EH (cell line): ENCODE results near the gene NUP210L.
"Not testable (repeated sequence)": the region's sequence is repeated elsewhere in the genome, so short reads cannot be mapped to it uniquely, and the experiment has no call there.

ENCODE experiments used
- DNase-seq: peaks from one replicate; pipeline ENCODE4 v3.0.0-alpha.2; 2015; ENCODE audit warnings: low read depth

Gene NUP210L

GRCh38 chr1:153991806-153992205 is 163.1 kb downstream of the NUP210L start:
- no peak for DNase-seq

GRCh38 chr1:153991151-153991630 is 163.7 kb downstream of the NUP210L start:
- DNase-seq, result no peak

- peak; percentile 98 for DNase-seq
These were observed 164.3 kb downstream of the NUP210L start, which contains the start of gene RPS27 for GRCh38 chr1:153990468-153991150. Gene RPS27 (plus strand): TSS chr1:153990762. CDS start chr1:153990797, 35 bp downstream.

- no peak for DNase-seq
These were observed 167.3 kb downstream of the NUP210L start for GRCh38 chr1:153987621-153988020.

- DNase-seq, result peak; percentile 91
These were observed 168.7 kb downstream of the NUP210L start, which contains the start of gene RAB13 for GRCh38 chr1:153985941-153986761. Gene RAB13 (minus strand): TSS chr1:153986339. CDS start chr1:153986236, 103 bp downstream.

- DNase-seq, result peak; percentile 81
These were observed 169.4 kb downstream of the NUP210L start for GRCh38 chr1:153985341-153985912.

GRCh38 chr1:153984123-153984894 is 170.6 kb downstream of the NUP210L start:
- no peak for DNase-seq

GRCh38 chr1:153981735-153982134 is 173.1 kb downstream of the NUP210L start:
- not testable (repeated sequence) for DNase-seq

- DNase-seq, result not testable (repeated sequence)
These were observed 175.8 kb downstream of the NUP210L start for GRCh38 chr1:153979091-153979490.

GRCh38 chr1:153978274-153978909 is 176.5 kb downstream of the NUP210L start:
- peak; percentile 15 for DNase-seq

GRCh38 chr1:153977250-153978240 is 177.3 kb downstream of the NUP210L start, which contains the start of gene JTB:
Gene JTB (minus strand): TSS chr1:153977674. CDS start chr1:153977252, 422 bp downstream.
- peak; percentile 86 for DNase-seq

GRCh38 chr1:153976819-153977249 is 178.0 kb downstream of the NUP210L start:
- DNase-seq, result no peak

GRCh38 chr1:153973525-153973924 is 181.3 kb downstream of the NUP210L start:
- DNase-seq, result no peak

- DNase-seq, result no peak
These were observed 181.8 kb downstream of the NUP210L start for GRCh38 chr1:153973071-153973470.

GRCh38 chr1:153970346-153970745 is 184.5 kb downstream of the NUP210L start:
- DNase-seq, result no peak

- DNase-seq, result no peak
These were observed 185.9 kb downstream of the NUP210L start for GRCh38 chr1:153968972-153969371.

GRCh38 chr1:153968408-153968807 is 186.5 kb downstream of the NUP210L start:
- DNase-seq, result no peak

- no peak for DNase-seq
These were observed 186.9 kb downstream of the NUP210L start for GRCh38 chr1:153968000-153968363.

GRCh38 chr1:153967107-153967999 is 187.5 kb downstream of the NUP210L start, which contains the start of gene CREB3L4:
Gene CREB3L4 (plus strand): TSS chr1:153967902. CDS start chr1:153968526, 624 bp downstream.
- DNase-seq, result peak; percentile 97
